ENCODE measurements around the gene CCDC24. TPM values are rescaled to one million over a fixed set of nuclear protein-coding genes. Genes with fewer than 3 reads are reported as not detected.
A peak's percentile ranks its signal among the peaks of the same experiment; 100 is the strongest.

Gene CCDC24
- total and polyA plus RNA-seq, 2 of the 13 experiments (the other 11 are each of a cell fraction or from before 2014, with no cell fraction given), result 1.4 to 2.9 TPM

GRCh38 chr1:43991200-43991475 lies 261 bp upstream of the CCDC24 start (continued):
- 0 out of 2 replicates have a peak, but pooled peaks have one; percentile 3 for TF ChIP-seq MTERF4 (CRISPR knock-in tag; IDR thresholded peaks at IDR 0.05)
- TF ChIP-seq EHMT2 (IDR thresholded peaks at IDR 0.05; ENCODE audit: borderline replicate concordance, low read depth, low read length), result no peak
- peak; percentile 71 for TF ChIP-seq RBM22 (optimal IDR thresholded peaks at IDR 0.05; ENCODE audit: low read length)
- no peak for TF ChIP-seq ZNF292 (CRISPR knock-in tag; IDR thresholded peaks at IDR 0.05; ENCODE audit: borderline replicate concordance, low read depth)
- TF ChIP-seq RORA (CRISPR knock-in tag; IDR thresholded peaks at IDR 0.05), result no peak
- TF ChIP-seq CHD2 (IDR thresholded peaks at IDR 0.05; ENCODE audit: low read depth, low read length), result no peak
- TF ChIP-seq ZGPAT (CRISPR knock-in tag; IDR thresholded peaks at IDR 0.05), result 0 out of 2 replicates have a peak, but pooled peaks have one; percentile 41
- no peak for TF ChIP-seq TEAD2 (CRISPR knock-in tag; IDR thresholded peaks at IDR 0.05)
- TF ChIP-seq HINFP (CRISPR knock-in tag; IDR thresholded peaks at IDR 0.05; ENCODE audit: low read depth), result no peak
- no peak for TF ChIP-seq ZNF768 (CRISPR knock-in tag; IDR thresholded peaks at IDR 0.05)
- no peak for TF ChIP-seq CREB1 (IDR thresholded peaks at IDR 0.05)
- no peak for TF ChIP-seq CREB1 (CRISPR knock-in tag; IDR thresholded peaks at IDR 0.05)
- TF ChIP-seq ZNF18 (CRISPR knock-in tag; IDR thresholded peaks at IDR 0.05; ENCODE audit: insufficient replicate concordance), result peak; percentile 41
- TF ChIP-seq ZNF549 (CRISPR knock-in tag; IDR thresholded peaks at IDR 0.05), result no peak
- TF ChIP-seq ZBTB8A (CRISPR knock-in tag; IDR thresholded peaks at IDR 0.05; ENCODE audit: borderline replicate concordance, low read depth), result no peak
- 0 out of 2 replicates have a peak, but pooled peaks have one; percentile 40 for TF ChIP-seq ZNF12 (CRISPR knock-in tag; IDR thresholded peaks at IDR 0.05)
- TF ChIP-seq ZSCAN30 (CRISPR knock-in tag; IDR thresholded peaks at IDR 0.05), result peak; percentile 41; the same call in 1 of the 2 replicates
- TF ChIP-seq GRHL1 (CRISPR knock-in tag; conservative IDR thresholded peaks at IDR 0.05), result no peak
- 0 out of 2 replicates have a peak, but pooled peaks have one; percentile 5 for TF ChIP-seq ZNF710 (CRISPR knock-in tag; IDR thresholded peaks at IDR 0.05; ENCODE audit: borderline replicate concordance)
- TF ChIP-seq ZBTB44 (CRISPR knock-in tag; IDR thresholded peaks at IDR 0.05), result no peak

Data from HepG2 (cell line).